Osteocyte (in vitro differentiated cells): ENCODE data around the gene AKAP13. TPM values are rescaled to one million over a fixed set of nuclear protein-coding genes. Genes with fewer than 3 reads are reported as not detected.
A peak's percentile ranks its signal among the peaks of the same experiment; 100 is the strongest.

Source experiments
- DNase-seq: peaks from one replicate; pipeline ENCODE4 v3.0.0; 2021; ENCODE audit warnings: mixed read lengths; ENCODE audit not compliant: unreplicated experiment; ENCODE audit errors: extremely low spot score
- H3K27ac Mint-ChIP-seq: one replicate; pipeline ENCODE4 v1.8.0; 2021; ENCODE audit warnings: mild to moderate bottlenecking, mixed read lengths; ENCODE audit not compliant: unreplicated experiment
- H3K27me3 Mint-ChIP-seq: one replicate; pipeline ENCODE4 v1.8.0; 2021; ENCODE audit warnings: mixed read lengths; ENCODE audit not compliant: unreplicated experiment
- H3K36me3 Mint-ChIP-seq: one replicate; pipeline ENCODE4 v1.8.0; 2021; ENCODE audit warnings: mixed read lengths; ENCODE audit not compliant: unreplicated experiment
- H3K4me1 Mint-ChIP-seq: one replicate; pipeline ENCODE4 v1.8.0; 2021; ENCODE audit warnings: mixed read lengths; ENCODE audit not compliant: unreplicated experiment
- H3K4me3 Mint-ChIP-seq: one replicate; pipeline ENCODE4 v1.8.0; 2021; ENCODE audit warnings: mild to moderate bottlenecking, moderate library complexity, mixed read lengths; ENCODE audit not compliant: unreplicated experiment
- H3K9me3 Mint-ChIP-seq: one replicate; pipeline ENCODE4 v1.8.0; 2021; ENCODE audit warnings: mixed read lengths; ENCODE audit not compliant: unreplicated experiment
- total RNA-seq: library from RNA; stranded (reverse); gene quantifications from 2 replicates; pipeline ENCODE4 v1.2.1, GENCODE V29; 2021
- TF ChIP-seq, protein P1 (sequence below): fragments of 200-600 bp; sonication (generic); IDR thresholded peaks from 2 replicates; pipeline ENCODE4 v1.5.0; 2021; ENCODE audit warnings: antibody characterized with exemption, mild to moderate bottlenecking, moderate library complexity

Gene AKAP13
- total RNA-seq, 1 donor from 2014 or later: 146 TPM

GRCh38 chr15:85356276-85356675, 24.1 kb upstream of the AKAP13 start:
- Mint-ChIP-seq H3K4me3 (no peak overlapping the region), H3K27me3 (no peaks in the 10 kb centered on the region), H3K27ac (peak overlapping the region; percentile 14), H3K9me3 (no peaks in the 10 kb centered on the region), H3K36me3 (no peaks in the 10 kb centered on the region), H3K4me1 (peaks cover 34% of the 10 kb centered on the region)
- TF ChIP-seq, protein P1, sequence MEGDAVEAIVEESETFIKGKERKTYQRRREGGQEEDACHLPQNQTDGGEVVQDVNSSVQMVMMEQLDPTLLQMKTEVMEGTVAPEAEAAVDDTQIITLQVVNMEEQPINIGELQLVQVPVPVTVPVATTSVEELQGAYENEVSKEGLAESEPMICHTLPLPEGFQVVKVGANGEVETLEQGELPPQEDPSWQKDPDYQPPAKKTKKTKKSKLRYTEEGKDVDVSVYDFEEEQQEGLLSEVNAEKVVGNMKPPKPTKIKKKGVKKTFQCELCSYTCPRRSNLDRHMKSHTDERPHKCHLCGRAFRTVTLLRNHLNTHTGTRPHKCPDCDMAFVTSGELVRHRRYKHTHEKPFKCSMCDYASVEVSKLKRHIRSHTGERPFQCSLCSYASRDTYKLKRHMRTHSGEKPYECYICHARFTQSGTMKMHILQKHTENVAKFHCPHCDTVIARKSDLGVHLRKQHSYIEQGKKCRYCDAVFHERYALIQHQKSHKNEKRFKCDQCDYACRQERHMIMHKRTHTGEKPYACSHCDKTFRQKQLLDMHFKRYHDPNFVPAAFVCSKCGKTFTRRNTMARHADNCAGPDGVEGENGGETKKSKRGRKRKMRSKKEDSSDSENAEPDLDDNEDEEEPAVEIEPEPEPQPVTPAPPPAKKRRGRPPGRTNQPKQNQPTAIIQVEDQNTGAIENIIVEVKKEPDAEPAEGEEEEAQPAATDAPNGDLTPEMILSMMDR: no peak
- no peak for DNase-seq

GRCh38 chr15:85361323-85361722, 19.1 kb upstream of the AKAP13 start:
- H3K27me3 Mint-ChIP-seq: no peaks in the 10 kb centered on the region
- TF ChIP-seq, protein P1: no peak
- no peaks in the 10 kb centered on the region for H3K36me3 Mint-ChIP-seq
- H3K4me1 Mint-ChIP-seq: peaks cover 20% of the 10 kb centered on the region
- no peak overlapping the region for H3K27ac Mint-ChIP-seq
- no peak for DNase-seq
- H3K9me3 Mint-ChIP-seq: no peaks in the 10 kb centered on the region
- no peak overlapping the region for H3K4me3 Mint-ChIP-seq

GRCh38 chr15:85362436-85363081, 17.8 kb upstream of the AKAP13 start:
- Mint-ChIP-seq H3K4me1 (peaks cover 11% of the 10 kb centered on the region), H3K4me3 (no peak overlapping the region)
- DNase-seq: no peak

DNA sequence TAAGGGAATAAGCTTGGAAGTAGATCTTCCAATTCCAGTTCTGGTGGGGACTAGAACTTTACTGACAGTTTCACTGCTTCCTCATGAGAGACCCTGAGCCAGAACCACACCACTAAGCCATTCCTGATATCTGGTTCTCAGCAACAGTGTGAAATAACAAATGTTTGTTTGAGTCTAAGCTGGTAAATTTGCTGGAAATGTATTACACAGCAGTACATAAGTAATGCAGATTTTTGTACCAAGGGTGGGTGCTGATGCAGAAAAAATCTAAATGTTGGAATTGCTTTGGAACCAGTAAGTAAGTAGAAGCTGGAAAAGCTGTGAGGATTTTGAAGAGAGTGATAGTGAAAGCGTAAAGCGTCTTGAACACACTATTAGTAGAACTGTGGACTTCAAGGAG, 14.4 kb upstream of the AKAP13 start:
- Mint-ChIP-seq H3K36me3 (no peaks in the 10 kb centered on the region), H3K4me3 (no peak overlapping the region), H3K27me3 (no peaks in the 10 kb centered on the region)

More at GRCh38 chr15:85362436-85363081, 17.8 kb upstream of the AKAP13 start:
- TF ChIP-seq, protein P1: no peak
- Mint-ChIP-seq H3K36me3 (no peaks in the 10 kb centered on the region), H3K27ac (no peak overlapping the region), H3K27me3 (no peaks in the 10 kb centered on the region), H3K9me3 (no peaks in the 10 kb centered on the region)

GRCh38 chr15:85367741-85368140, 12.7 kb upstream of the AKAP13 start:
- H3K9me3 Mint-ChIP-seq: no peaks in the 10 kb centered on the region
- TF ChIP-seq, protein P1: no peak
- no peaks in the 10 kb centered on the region for H3K4me1 Mint-ChIP-seq
- no peak for DNase-seq
- H3K4me3 Mint-ChIP-seq: no peak overlapping the region
- no peaks in the 10 kb centered on the region for H3K27me3 Mint-ChIP-seq
- no peaks in the 10 kb centered on the region for H3K36me3 Mint-ChIP-seq
- H3K27ac Mint-ChIP-seq: no peak overlapping the region

More for the DNA sequence above, 14.4 kb upstream of the AKAP13 start:
- TF ChIP-seq, protein P1: no peak
- no peak for DNase-seq
- H3K9me3 Mint-ChIP-seq: no peaks in the 10 kb centered on the region
- H3K27ac Mint-ChIP-seq: no peak overlapping the region
- H3K4me1 Mint-ChIP-seq: no peaks in the 10 kb centered on the region
